Ishikawa (cell line): Measurements from ENCODE around the gene GASK1A.

ENCODE experiments used
- EP300 ChIP-seq: IDR thresholded peaks from 2 replicates; pipeline ENCODE4 v1.6.1; 2012; ENCODE audit warnings: borderline replicate concordance
- RAD21 ChIP-seq: IDR thresholded peaks from 2 replicates; pipeline ENCODE4 v1.6.1; 2012; ENCODE audit warnings: low read depth
- TAF1 ChIP-seq: IDR thresholded peaks from 2 replicates; pipeline ENCODE4 v1.6.1; 2012; ENCODE audit warnings: low read depth, mild to moderate bottlenecking
- TCF12 ChIP-seq: IDR thresholded peaks from 2 replicates; pipeline ENCODE4 v1.6.1; 2012; ENCODE audit warnings: low read depth
- YY1 ChIP-seq: IDR thresholded peaks from 2 replicates; pipeline ENCODE4 v1.6.1; 2012; ENCODE audit warnings: low read depth
- ZBTB7A ChIP-seq: IDR thresholded peaks from 2 replicates; pipeline ENCODE4 v1.6.1; 2012; ENCODE audit warnings: low read depth
- TF ChIP-seq, protein P1 (sequence below): IDR thresholded peaks from 2 replicates; pipeline ENCODE4 v1.6.1; 2012

DNA sequence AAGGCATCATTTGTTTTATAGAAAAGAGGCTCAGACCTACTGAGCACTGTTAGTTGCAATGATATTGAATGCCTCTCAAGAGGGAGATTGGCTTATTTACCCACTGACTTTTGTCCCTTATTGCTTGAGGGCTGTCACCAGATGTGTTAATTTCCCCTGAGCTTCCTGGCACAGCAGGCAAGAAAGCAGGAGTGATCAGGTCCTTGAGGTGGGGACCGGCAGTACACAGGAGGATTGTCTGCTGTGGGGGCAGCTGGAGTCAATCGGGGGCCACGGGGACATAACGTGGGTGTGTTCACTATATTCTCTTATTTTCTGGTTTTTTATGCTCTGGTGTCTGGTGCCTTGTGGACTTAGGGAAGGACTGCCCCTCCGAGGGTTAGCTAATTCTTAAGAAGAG lies 44.6 kb downstream of the GASK1A start:
- no peak for TF ChIP-seq TAF1
- no peak for TF ChIP-seq YY1
- no peak for TF ChIP-seq EP300
- no peak for TF ChIP-seq ZBTB7A
- TF ChIP-seq, protein P1, sequence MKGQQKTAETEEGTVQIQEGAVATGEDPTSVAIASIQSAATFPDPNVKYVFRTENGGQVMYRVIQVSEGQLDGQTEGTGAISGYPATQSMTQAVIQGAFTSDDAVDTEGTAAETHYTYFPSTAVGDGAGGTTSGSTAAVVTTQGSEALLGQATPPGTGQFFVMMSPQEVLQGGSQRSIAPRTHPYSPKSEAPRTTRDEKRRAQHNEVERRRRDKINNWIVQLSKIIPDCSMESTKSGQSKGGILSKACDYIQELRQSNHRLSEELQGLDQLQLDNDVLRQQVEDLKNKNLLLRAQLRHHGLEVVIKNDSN: no peak
- no peak for TF ChIP-seq TCF12
- TF ChIP-seq RAD21: no peak
